ENCODE measurements around the gene STK35.

DNA sequence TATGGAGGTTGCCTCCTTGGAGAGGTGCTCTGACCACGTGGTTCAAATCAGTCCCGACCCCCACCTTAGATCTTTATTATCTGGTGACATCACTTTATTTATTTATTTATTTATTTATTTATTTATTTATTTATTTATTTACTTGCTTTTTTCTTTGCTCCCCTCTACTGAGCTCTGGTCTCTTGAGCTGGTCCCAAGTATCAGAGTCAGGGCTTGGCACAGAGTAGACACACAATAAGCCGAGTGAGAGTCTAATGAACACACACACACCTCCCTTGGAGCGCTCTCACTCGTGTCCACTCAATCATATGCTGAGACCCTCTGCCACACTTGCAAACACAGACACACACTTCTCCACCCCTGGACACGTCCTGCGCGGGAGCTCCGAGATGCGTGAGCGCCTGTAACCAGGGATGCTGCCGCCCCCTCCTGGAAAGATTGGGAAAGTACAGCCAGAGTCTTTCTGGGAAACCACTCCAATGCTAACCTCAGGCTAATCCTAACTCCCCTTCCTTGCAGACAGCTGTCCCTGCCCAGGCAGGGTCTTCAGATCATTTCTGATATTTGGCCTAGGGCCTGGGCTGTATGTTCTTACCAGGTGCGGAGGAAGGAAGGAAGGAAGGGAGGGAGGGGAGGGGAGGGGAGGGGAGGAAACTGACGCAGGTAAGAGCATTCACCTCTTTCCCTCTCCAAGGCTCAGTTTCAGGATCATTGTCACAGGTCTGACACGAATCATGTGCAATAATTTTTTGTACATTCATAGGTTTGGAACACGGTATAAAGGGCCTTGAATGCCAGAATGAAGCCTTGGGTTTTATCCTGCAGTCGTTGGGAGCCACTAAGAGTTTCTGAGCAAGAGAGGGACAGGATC lies 70.9 kb downstream of the STK35 start:
- TF ChIP-seq, protein P1, sequence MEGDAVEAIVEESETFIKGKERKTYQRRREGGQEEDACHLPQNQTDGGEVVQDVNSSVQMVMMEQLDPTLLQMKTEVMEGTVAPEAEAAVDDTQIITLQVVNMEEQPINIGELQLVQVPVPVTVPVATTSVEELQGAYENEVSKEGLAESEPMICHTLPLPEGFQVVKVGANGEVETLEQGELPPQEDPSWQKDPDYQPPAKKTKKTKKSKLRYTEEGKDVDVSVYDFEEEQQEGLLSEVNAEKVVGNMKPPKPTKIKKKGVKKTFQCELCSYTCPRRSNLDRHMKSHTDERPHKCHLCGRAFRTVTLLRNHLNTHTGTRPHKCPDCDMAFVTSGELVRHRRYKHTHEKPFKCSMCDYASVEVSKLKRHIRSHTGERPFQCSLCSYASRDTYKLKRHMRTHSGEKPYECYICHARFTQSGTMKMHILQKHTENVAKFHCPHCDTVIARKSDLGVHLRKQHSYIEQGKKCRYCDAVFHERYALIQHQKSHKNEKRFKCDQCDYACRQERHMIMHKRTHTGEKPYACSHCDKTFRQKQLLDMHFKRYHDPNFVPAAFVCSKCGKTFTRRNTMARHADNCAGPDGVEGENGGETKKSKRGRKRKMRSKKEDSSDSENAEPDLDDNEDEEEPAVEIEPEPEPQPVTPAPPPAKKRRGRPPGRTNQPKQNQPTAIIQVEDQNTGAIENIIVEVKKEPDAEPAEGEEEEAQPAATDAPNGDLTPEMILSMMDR (IDR thresholded peaks at IDR 0.05; ENCODE audit: poor library complexity): peak; percentile 94
- TF ChIP-seq EZH2 (IDR thresholded peaks at IDR 0.05; ENCODE audit: borderline replicate concordance): no peak
- TF ChIP-seq EZH2phosphoT487 (IDR thresholded peaks at IDR 0.05; ENCODE audit: low read depth, severe bottlenecking, unreplicated experiment): no peak
